HG02610 (cell line): ENCODE data around the gene SAE1.
"Not testable (repeated sequence)": the region's sequence is repeated elsewhere in the genome, so short reads cannot be mapped to it uniquely, and the experiment has no call there.

Experiments
- ATAC-seq: cut with Tn5 transposase; IDR thresholded peaks from one replicate; pipeline ENCODE4 v1.9.1; 2021; ENCODE audit warnings: mild to moderate bottlenecking, moderate library complexity; ENCODE audit not compliant: unreplicated experiment

The SAE1 gene

DNA sequence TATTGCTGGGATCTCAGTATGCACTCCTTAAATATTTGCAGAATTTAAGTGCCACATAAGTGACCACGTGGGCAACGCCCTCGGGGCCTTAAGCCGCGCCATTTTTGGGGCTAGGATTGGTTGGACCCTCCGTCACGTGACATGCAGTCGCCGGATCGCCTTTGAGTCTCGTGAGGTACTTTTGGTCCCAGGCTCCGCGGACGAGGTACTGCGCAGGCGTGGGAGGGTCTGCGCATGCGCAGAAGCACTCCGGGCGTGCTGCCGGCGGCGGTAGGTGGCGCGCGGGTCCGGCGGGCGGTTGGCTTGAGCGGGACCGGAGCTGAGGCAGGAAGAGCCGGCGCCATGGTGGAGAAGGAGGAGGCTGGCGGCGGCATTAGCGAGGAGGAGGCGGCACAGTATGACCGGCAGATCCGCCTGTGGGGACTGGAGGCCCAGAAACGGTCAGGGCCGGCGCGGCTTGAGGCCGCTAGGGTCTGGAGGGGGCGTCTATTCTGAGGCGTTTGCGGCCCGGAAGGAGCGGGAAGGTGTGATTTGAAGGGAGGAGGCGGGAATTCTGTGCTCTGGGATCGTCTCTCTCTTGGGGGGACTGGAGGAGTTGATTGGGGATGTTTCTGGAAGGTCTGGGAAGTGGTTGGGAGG lies at the start of gene SAE1:
Gene SAE1 (plus strand): TSS at position 247 of the 639 bp plus-strand sequence. CDS start 96 bp downstream, at position 343.
- peak; percentile 85 for ATAC-seq

DNA sequence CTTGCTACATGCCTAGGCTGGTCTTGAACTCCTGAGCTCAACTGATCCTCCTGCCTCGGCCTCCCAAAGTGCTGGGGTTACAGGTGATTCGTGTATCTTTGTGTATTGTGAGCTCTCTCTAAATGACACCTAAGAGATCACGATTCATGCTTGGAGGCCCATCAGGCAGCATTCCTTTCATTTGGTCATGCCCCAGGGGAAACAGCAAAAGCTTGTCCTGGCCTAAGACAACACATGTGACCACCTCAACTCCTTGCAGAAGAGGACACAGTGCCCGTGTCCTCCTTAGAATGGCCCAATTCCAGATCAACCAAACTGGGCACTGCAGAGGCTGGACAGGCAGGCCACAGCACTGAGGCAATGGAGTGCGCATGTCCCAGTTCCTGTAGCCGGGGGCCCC lies 49.5 kb upstream of the SAE1 start:
- ATAC-seq = no peak

DNA sequence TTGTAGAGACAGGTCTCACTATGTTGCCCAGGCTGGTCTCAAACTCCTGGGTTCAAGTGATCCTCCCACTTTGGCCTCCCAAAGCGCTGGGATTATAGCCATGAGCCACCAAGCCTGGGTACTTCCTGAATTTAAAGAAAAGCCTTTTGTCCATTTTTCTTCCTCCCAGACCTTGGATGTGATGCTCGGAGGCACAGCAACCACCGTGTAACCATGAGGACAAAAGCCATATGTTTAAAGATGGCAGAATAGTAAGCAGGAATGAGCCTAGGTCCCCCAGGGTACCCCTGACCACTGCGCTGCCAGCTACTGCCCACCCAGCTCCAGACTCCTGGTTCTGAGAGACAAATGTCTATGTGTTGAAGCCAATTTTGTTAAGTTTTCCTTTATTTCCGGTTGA lies 48.1 kb upstream of the SAE1 start:
- ATAC-seq = no peak

DNA sequence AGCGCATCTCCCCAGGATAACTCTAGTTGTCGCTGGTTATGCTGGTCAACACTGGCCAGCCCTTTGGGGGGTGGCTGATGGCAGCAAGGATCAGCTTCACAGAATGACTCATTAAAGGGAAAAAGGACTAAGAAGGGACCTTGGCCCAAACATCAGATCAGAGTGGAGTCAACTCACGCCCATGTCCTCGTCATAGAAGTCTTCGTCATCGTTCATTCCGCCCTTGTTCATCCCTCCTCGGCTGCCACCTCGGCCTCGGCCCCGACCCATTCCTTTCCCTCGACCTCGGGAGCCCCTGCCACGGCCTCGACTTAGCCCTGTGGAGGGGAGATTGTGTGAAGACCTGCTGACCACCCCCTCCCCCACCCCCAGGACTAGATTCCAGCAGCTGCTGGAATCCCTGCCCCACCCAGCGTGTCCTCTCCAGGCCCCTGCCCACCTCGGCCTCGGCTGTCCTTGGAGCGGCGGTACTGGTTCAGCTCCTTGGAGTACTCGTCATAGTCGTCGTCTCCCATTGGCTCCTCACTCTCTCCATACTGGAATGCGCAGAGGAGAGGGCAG lies 45.7 kb upstream of the SAE1 start:
- ATAC-seq = no peak

DNA sequence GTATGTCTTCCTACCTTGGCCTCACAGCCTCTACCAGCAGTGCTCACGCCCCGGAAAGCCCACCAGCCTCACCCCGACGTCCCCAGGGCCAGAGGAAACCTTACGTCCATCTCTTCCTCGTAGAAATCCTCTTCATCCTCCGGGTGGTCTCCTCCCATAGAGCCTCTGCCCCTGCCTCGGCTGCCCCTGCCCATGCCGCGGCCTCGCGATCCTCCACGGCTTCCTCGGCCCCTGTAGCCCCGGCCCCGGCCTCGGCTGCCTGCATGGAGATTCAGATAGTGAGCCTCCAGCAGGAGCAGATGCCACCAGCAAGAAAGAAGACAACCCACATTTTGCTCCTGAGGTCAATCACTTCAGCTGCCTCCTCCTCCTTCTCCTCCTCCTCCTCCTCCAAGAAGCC lies 44.4 kb upstream of the SAE1 start:
- no peak for ATAC-seq

DNA sequence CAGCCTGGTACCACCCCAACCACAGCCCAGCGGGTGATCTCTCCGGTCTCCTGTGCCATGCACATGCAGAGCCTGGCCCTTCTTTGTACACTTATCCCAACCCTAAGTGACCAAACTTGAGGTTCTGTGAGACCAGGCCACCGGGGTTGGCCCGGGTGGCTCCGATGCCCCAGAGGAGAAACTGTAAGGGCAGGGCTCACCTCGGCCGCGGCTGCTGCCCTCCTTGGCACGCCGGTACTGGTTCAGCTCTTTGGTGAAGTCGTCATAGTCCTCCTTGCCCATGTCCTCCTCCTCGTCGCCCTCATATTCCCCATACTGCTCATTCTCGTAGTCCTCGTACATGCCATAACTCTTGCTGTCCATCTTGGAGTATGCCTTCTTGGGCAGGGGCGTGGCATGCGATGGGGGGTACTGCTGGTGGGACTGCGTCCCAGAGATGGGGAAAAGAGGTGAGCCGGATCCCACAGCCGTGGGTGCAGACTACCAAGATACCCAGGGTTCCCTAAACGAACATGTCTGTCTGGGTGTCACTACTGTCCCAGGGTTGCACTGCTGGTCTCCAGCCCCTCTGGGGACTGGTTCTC lies 40.8 kb upstream of the SAE1 start:
- no peak for ATAC-seq

DNA sequence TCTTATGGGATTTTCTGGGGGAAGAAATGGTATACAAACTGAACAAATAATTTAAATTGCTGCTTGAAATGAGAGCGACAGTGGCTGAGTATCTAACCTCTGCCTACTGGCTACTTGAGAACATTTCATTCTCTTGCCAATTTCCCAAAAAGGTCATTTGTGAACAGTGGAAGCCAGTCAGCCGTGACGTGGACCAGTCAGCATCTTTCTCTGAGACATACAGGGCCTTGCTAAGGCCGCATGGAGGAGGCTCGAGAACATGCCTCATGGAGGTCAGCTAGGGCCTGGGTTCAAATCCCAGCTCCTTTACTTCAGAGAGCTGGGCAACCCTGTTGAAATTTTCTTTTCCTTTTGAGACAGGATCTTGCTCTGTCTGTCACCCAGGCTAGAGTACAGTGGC lies 37.4 kb upstream of the SAE1 start:
- ATAC-seq = no peak

DNA sequence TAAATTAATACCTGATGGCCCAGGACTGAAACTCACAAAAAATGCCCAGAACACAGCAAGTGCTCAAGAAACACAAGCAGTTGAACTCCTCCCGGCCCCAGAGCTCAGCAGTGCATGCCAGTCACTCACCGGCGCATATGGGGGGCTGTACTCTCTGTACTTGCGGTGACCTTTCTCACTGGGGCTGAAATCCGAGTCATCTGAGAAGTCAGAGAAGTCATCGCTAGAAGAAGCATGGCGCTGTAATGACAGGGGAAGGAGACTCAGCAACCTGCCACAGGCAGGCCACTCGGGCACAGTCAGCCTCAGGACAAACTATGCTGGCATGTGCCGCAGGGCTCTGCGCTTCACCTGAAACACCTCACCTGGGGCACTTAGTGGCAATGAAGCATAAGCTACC lies 36.8 kb upstream of the SAE1 start:
- ATAC-seq = no peak

DNA sequence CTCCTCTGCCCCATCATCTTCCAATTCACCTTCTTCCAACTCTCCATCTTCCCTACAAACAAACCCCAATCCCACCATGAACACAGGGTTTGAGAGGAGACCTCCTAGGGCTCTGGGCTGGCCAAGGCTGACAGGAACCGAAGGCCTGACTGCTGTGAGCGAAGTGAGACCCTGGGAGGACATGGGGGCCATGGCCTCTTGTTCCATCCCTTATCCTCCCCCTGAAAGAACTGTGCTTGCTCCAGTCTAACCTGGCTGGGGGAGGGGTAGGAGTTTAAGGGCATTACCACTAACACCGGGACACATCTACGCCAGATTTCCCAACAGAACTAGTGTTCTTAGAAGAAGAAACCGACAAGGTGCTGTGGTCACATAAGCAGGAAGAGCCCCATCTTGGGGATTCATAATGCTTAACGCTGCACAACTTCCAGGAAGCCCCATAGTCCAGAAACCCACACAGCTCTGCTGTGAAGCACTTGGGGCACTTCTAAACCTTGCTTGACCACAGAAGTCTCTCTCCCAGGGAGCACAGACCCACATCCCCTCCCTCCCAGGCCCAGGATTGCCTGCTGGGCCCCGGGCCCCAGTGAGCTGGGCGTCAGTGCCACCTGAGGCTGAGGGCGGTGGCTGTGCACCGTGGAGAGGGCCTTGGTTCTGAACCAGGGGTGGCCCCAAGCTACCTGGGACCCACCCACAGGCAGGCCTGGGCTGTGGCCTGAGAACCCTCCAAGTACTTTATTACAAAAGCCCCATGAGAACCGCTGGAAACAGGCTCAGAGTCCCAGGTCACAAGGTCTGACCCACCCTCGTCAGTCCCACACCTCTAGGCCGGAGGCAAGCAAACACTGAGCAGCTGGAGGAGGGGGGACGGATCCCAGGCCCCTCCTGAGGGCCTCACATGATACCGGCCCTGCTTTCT lies 35.8 kb upstream of the SAE1 start:
- ATAC-seq = no peak

DNA sequence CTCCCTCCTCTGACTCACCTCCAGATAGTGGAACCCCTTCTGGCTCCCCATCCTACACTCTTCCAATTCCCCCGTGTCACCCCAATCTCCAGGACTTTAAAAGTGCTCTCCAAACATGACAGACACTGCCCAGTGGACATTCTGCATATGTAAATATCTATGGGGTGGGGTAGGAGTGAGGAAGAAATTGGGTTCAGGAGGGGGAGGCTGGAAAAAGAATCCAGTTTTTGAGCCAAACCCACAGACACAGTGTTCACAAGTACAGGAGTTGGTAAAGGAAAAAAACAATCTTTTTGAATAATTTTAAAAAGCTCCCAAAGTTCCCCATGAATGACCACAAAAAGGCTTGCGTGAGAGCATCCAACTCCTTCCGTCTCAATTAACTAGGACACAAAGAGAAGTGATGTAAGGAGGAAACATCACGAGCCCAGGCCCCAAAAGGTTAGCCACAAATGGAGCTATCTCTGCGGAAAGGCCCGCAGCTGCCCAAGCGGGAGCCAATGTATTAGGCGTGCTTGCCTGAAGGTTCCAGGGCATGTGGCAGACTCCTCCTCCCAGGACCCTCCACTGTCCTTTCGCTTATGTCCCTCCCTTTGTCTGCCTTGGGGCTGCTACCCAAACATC lies 35.0 kb upstream of the SAE1 start:
- ATAC-seq = no peak

DNA sequence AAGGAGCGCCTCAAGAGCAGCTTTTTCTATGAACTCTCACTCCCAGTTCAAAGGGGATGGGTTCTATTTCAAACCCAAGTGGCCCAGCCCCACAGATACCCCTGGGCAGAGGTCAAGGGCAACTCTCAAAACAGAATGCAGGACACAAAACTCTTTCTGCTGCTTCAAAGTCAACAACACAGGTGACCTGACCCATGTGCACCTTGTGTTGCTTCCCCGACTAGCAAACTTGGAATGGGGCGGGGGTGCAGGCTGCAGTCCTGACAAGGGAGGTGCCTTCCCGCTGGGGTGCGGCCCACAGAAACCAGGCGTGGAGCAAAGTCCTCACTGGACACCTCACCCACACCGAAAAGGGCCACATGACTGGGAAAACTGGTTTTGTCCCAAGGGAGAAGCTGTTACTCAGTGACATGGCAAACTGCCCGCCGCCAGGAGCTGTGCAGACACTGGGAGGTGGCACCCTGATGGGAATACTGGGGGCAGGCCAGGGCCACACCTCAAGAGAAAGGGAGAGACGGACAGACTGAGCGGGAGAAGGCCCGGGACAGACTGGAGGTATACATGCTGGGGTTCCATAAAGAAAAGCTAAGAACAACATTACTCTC lies 34.4 kb upstream of the SAE1 start:
- ATAC-seq = no peak

DNA sequence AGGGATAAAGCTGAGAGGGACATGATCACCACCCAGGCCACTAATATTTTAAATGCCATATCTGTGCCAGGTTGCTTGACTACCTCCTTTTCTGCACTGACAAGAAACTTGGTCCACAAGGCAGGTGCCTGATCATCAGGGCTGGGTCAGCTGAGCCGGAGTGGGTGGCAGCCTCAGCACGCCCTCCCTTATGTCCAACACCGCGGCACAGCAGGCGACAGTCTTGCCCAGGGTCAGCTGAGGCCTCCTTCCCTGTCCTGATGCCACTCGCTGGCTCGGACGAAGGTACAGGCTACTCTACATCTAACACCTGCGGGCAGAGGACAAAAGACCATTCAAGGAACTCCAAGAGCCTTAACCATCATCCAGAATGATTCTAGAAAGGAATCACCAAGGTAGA lies 33.9 kb upstream of the SAE1 start:
- ATAC-seq = no peak

DNA sequence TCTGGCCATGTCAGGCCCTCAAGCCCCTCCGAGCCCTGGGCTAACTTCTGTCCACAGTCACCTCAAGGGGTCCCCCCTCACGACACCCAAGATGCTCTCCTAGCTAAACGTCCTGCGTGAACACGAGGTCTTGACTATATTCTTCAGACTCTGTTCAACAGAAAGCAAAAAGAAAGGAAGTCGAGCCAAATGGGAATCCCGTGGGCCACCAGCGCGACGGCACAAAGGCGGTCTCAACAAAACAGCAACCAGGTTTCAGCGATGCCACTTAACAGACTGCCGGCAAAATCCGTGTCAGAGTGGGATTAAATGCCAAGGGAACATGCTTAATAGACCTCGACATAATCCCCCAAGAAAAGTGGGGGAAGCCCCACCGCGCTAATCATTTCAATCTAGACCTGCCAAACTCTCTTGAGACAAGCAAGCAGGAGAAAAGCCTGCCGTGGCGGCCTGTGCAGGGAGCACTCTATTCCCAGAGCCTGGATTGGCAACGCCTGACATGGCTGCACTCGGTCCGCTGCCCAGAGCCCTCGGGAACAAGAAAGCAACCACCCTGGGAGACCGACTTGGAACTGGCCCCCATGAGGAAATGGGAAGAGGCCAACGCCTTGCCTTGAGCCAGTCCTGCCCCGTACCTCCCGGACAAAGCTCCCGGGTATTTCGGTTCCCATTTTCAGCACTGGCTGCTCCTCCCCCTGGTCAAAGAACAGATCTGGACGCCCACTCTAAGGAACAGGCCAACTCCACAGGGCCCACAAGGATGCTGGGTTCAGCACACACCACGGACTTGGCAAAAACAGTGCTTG lies 33.0 kb upstream of the SAE1 start:
- ATAC-seq = no peak

DNA sequence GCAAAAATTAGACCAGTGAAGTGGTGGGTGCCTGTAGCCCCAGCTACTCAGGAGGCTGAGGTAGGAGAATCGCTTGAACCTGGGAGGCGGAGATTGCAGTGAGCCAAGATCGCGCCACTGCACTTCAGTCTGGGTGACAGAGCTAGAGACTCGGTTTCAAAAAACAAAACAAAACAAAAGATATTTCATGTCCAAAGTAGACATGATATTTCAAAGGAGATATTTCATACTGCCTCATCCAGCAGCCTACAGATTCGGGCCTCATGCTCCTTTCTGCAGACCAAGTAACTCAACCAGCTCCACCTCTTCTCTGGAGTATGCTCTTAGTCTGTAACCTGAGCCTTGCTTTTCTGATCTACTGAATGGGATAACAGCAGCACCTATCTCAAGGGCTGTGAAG lies 32.0 kb upstream of the SAE1 start:
- ATAC-seq = no peak

DNA sequence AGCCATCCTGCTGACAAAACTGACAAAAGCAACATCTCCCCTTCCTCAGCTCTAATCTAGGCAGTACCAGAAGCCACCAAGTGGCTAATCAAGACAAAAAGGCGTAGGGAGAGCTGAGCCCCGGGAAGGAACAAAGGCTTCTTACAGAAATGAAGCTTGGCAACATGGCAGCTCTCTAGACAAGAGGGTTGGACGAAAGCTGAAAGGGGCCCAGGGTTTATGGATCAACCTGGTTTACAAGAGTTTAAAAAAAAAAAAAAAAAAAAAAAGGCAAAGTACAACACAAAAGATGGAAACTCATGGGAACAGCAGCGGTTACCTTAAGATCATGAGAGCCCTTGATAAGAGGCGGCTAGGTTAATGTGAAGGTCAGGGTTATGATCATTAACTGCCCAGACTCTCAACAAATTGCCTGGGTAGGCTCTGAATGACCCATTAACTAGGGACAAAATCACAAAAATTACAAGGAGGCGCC lies 31.0 kb upstream of the SAE1 start:
- no peak for ATAC-seq

DNA sequence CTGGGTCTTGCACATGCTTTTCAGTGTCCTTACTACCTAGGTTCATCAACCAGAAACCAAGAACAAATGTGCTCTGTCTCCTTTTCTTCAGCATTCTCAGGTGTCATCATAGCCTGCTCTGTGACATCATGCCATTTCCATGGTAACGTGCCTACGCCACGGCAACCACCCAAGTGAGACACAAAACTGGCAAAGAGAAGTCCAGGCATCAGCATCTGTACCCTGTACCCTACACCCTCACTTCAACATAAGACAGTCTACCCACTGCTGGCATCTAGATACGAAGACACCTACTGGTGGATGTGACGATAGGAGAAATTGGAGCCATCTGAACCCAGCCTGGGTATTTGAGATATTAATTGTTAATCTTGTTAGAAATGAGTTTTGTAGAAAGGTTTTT lies 30.3 kb upstream of the SAE1 start:
- no peak for ATAC-seq

DNA sequence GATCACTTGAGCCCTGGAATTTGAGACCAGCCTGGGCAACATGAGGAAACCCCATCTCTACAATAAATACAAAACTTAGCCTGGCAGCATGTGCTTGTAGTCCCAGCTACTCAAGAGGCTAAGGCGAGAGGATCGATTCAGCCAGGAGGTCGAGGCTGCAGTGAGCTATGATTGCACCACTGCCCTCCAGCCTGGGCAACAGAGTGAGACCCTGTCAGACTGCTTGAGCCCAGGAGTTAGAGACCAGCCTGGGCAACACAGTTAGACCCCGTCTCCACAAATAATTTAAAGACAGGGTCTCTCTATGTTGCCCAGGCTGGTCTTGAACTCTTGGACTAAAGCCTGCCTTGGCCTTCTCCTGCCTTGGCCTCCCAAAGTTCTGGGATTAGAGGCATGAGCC lies 29.5 kb upstream of the SAE1 start:
- ATAC-seq = not testable (repeated sequence)

DNA sequence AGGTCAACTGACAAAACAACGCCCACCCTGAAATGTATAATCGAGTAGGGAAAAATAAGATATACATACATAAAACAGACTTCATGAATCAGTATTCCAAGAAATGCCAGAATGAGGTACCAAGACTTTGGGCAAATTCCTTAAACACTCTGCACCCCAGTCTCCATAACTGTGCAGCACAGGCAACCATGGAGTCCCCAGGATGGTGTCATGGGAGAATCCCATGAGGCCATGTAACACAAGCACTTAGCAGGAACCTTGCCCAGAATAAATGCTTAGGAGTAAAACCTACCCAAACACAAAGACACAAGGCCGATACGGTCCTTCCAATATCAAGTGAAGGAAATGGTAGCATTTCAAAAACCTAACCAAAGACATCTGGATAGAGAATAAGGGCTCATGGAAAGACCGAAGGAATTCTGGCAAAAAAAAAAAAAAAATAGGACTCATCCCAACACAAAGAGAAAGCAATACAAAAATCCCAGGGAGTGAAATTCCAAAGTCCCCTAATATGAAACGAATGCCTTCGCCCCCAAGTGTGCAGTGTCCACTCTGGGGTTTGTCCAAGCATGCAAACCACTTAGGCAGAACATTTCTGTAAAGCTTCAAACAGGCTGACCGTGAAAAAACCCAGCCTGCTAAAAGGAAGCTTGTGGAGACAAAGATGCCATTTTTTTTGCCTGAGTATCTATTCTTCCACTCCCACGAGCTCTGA lies 28.1 kb upstream of the SAE1 start:
- ATAC-seq = no peak

DNA sequence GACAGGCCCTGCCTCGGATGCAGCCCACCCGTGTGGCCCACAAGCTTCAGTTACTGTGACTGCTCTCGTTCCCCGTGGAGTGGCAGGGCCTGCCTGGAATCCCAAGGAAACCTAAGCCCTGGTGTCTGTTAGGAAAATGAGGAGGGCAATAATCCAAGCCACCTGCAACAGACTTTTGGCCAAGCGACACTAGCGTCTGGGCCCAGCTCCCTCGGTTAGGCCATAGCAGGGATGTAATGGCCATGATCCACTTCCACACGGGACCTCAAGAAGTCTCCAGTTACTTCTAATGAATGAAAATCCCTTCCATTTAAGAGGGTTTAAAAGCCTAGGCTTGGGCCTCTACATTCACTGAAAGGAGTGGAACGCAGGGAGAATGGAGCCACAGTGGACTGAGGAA lies 26.0 kb upstream of the SAE1 start:
- ATAC-seq = no peak
